T-cell (primary cell): ENCODE data around the gene ARRDC4. TPM values are rescaled to one million over a fixed set of nuclear protein-coding genes. Genes with fewer than 3 reads are reported as not detected.
A peak's percentile ranks its signal among the peaks of the same experiment; 100 is the strongest.

ENCODE experiments used
- ATAC-seq, 4 experiments: fragments of 200-7000 bp in 3 of 4; fragments of 150-1000 bp in 1 of 4; cut with Tn5 transposase; replicated peaks in 1 of 4; 1 replicate in 3 of 4; 2 replicates in 1 of 4; pipeline ENCODE4 v1.10.0; 2021; ENCODE audit warnings: moderate library complexity in 3 of 4, mild to moderate bottlenecking in 2 of 4, moderate number of reproducible peaks in 1 of 4
- CTCF ChIA-PET, 2 donors: fragments of 300-600 bp; sonication (Branson Sonifier 250); formaldehyde crosslinking; loops; one replicate each; lab custom pipeline; 2022; ENCODE audit warnings: antibody characterized with exemption in 2 of 2; lab: Charles Lee
- POLR2A ChIA-PET, 2 donors: fragments of 300-600 bp; sonication (Branson Sonifier 250); formaldehyde crosslinking; loops; one replicate each; lab custom pipeline; 2022; ENCODE audit warnings: antibody characterized with exemption in 2 of 2; lab: Charles Lee
- DNase-seq, 35 experiments: peaks; one replicate each; pipeline versions ENCODE4 v3.0.0 to v3.0.0-alpha.2; 2013 to 2023
- H3K27ac ChIP-seq: one replicate; pipeline ENCODE4 v1.5.1; 2013; ENCODE audit warnings: low read length
- H3K27me3 ChIP-seq, 2 experiments: replicated peaks in 1 of 2; 1 replicate in 1 of 2; 2 replicates in 1 of 2; pipeline versions ENCODE4 v1.6.1 to v1.7.0; 2013; ENCODE audit warnings: low read length in 1 of 2, mixed read lengths in 1 of 2; ENCODE audit not compliant: control insufficient read depth in 2 of 2, insufficient read depth in 2 of 2; ENCODE audit errors: extremely low read depth in 1 of 2
- H3K36me3 ChIP-seq, 2 donors: 1 replicate in 1 of 2; 2 replicates in 1 of 2; pipeline versions ENCODE4 v1.6.1 to v1.7.0; 2013; ENCODE audit warnings: low read length in 1 of 2; ENCODE audit not compliant: control insufficient read depth in 2 of 2, insufficient read depth in 1 of 2; ENCODE audit errors: extremely low read depth in 1 of 2
- H3K4me1 ChIP-seq, 2 experiments: 1 replicate in 1 of 2; 2 replicates in 1 of 2; pipeline versions ENCODE4 v1.6.1 to v1.7.0; 2013; ENCODE audit warnings: low read length in 2 of 2, mixed read lengths in 1 of 2; ENCODE audit not compliant: insufficient read depth in 2 of 2, control insufficient read depth in 1 of 2; ENCODE audit errors: extremely low read depth in 1 of 2
- H3K4me3 ChIP-seq, 2 donors: 1 replicate in 1 of 2; 2 replicates in 1 of 2; pipeline versions ENCODE4 v1.5.1 to v1.7.0; 2013; ENCODE audit warnings: mild to moderate bottlenecking in 2 of 2, low read length in 1 of 2, moderate library complexity in 1 of 2; ENCODE audit not compliant: control insufficient read depth in 1 of 2; ENCODE audit errors: extremely low read depth in 1 of 2
- H3K9me3 ChIP-seq: 2 replicates; pipeline ENCODE4 v1.7.0; 2013
- H3K27ac Mint-ChIP-seq, 2 donors: one replicate each; pipeline ENCODE4 v1.8.0; 2020 to 2021; ENCODE audit warnings: mild to moderate bottlenecking in 2 of 2, mixed read lengths in 2 of 2
- H3K27me3 Mint-ChIP-seq, 2 donors: one replicate each; pipeline ENCODE4 v1.8.0; 2021 to 2022; ENCODE audit warnings: mixed read lengths in 2 of 2
- H3K36me3 Mint-ChIP-seq: one replicate; pipeline ENCODE4 v1.8.0; 2021; ENCODE audit warnings: mixed read lengths
- H3K4me1 Mint-ChIP-seq, 3 donors: one replicate each; pipeline ENCODE4 v1.8.0; 2020 to 2022; ENCODE audit warnings: mixed read lengths in 3 of 3, mild to moderate bottlenecking in 1 of 3
- H3K4me3 Mint-ChIP-seq, 3 donors: one replicate each; pipeline ENCODE4 v1.8.0; 2020 to 2022; ENCODE audit warnings: mild to moderate bottlenecking in 3 of 3, mixed read lengths in 3 of 3, moderate library complexity in 3 of 3
- H3K9me3 Mint-ChIP-seq, 3 donors: one replicate each; pipeline ENCODE4 v1.8.0; 2020 to 2022; ENCODE audit warnings: mixed read lengths in 3 of 3
- WGBS: methylation state at CpG from one replicate; pipeline ENCODE4 v1.1.5; 2013; ENCODE audit warnings: missing lambda C conversion rate; ENCODE audit not compliant: insufficient coverage; 5-methylcytosine and 5-hydroxymethylcytosine counted together
- total RNA-seq, 35 experiments: library from RNA in 6 of 35; stranded (reverse) in 6 of 35; fragments of 120-200 nt in 1 of 35; gene quantifications; one replicate each; pipeline versions ENCODE4 v1.2.1 to v1.2.4 and lab custom pipeline; 2013 to 2026

The ARRDC4 gene
- total RNA-seq = 1 to 10 TPM in 4 of 5 donors, under 1 TPM in 1; 0.79 to 2.1 (median 1.7) TPM
- 1.5 TPM for total RNA-seq (2013)
- 1.2 to 16.7 (median 7.3) reads per million in 29 experiments for total RNA-seq (lab: John Stamatoyannopoulos, UW)

- H3K4me1 ChIP-seq = peaks cover 10 to 14% of the 10 kb centered on the region in 2 experiments
- CTCF ChIA-PET = no interaction called here
- H3K9me3 ChIP-seq = no peaks in the 10 kb centered on the region
- Mint-ChIP-seq H3K27ac (peak within 1 kb of the TSS; percentile 57 to 79), H3K4me1 (peaks cover 20 to 25% (median 22%) of the 10 kb centered on the region in 3 donors), H3K4me3 (peak within 1 kb of the TSS; percentile 76 to 81 (median 77)), H3K9me3 (no peaks in the 10 kb centered on the region), H3K27me3 (peaks cover 0 to 9% of the 10 kb centered on the region in 2 donors), H3K36me3 (peaks cover under 1% of the 10 kb centered on the region)
- POLR2A ChIA-PET = interaction anchor here in 1 of 2 donors (0.5 kb wide), 1 partner anchor 23 kb away, joined by 4 read pairs; no protein-coding TSS in a partner anchor
- ATAC-seq (peak; percentile 95 to 96 (median 95)), DNase-seq (peak; percentile 88 to 100 (median 98))
- peaks cover 0 to 11% of the 10 kb centered on the region in 2 experiments for H3K27me3 ChIP-seq
- H3K4me3 ChIP-seq = peak within 1 kb of the TSS; percentile 45 to 69
- no peaks in the 10 kb centered on the region for H3K36me3 ChIP-seq
- 4% methylated on average over 68 of the region's 69 CpGs for WGBS
- peak within 1 kb of the TSS; percentile 40 for H3K27ac ChIP-seq
Observed at GRCh38 chr15:97960364-97961066, at the start of gene ARRDC4. Gene ARRDC4 (plus strand): TSS chr15:97960703. CDS start chr15:97960862, 159 bp downstream.

GRCh38 chr15:97914711-97915110 lies 45.8 kb upstream of the ARRDC4 start:
- Histone ChIP-seq H3K4me3 (no peak overlapping the region), H3K9me3 (no peaks in the 10 kb centered on the region), H3K36me3 (no peaks in the 10 kb centered on the region), H3K27me3 (no peaks in the 10 kb centered on the region), H3K27ac (no peak overlapping the region), H3K4me1 (no peaks in the 10 kb centered on the region)
- no peaks in the 10 kb centered on the region for H3K9me3 Mint-ChIP-seq
- no peaks in the 10 kb centered on the region for H3K36me3 Mint-ChIP-seq
- ATAC-seq = no peak
- ChIA-PET CTCF (no interaction called here), POLR2A (no interaction called here)
- H3K27me3 Mint-ChIP-seq = peaks cover 4 to 5% of the 10 kb centered on the region in 2 donors
- no peaks in the 10 kb centered on the region for H3K4me1 Mint-ChIP-seq
- DNase-seq = no peak
- no CpG with 5 or more reads among the region's 6 CpGs for WGBS
- H3K4me3 Mint-ChIP-seq = no peak overlapping the region
- no peak overlapping the region for H3K27ac Mint-ChIP-seq

- no peak overlapping the region for H3K4me3 ChIP-seq
- H3K27me3 ChIP-seq = no peaks in the 10 kb centered on the region
- ChIA-PET CTCF (no interaction called here), POLR2A (no interaction called here)
- peaks cover 4 to 5% of the 10 kb centered on the region in 2 donors for H3K27me3 Mint-ChIP-seq
- no peak overlapping the region for H3K27ac Mint-ChIP-seq
- 25% methylated on average over 1 of the region's 5 CpGs for WGBS
- no peaks in the 10 kb centered on the region for H3K9me3 ChIP-seq
- H3K36me3 ChIP-seq = no peaks in the 10 kb centered on the region
- no peak overlapping the region for H3K4me3 Mint-ChIP-seq
- H3K27ac ChIP-seq = no peak overlapping the region
- DNase-seq = no peak
- no peak for ATAC-seq
- H3K9me3 Mint-ChIP-seq = no peaks in the 10 kb centered on the region
- no peaks in the 10 kb centered on the region for H3K4me1 ChIP-seq
- H3K36me3 Mint-ChIP-seq = no peaks in the 10 kb centered on the region
- no peaks in the 10 kb centered on the region for H3K4me1 Mint-ChIP-seq
Observed at GRCh38 chr15:97915261-97915660, 45.2 kb upstream of the ARRDC4 start.

GRCh38 chr15:97921296-97921865 lies 39.1 kb upstream of the ARRDC4 start:
- Histone ChIP-seq H3K27me3 (no peaks in the 10 kb centered on the region), H3K36me3 (no peaks in the 10 kb centered on the region), H3K27ac (no peak overlapping the region), H3K4me3 (no peak overlapping the region), H3K9me3 (no peaks in the 10 kb centered on the region), H3K4me1 (no peaks in the 10 kb centered on the region)
- POLR2A ChIA-PET = no interaction called here
- H3K4me3 Mint-ChIP-seq = no peak overlapping the region
- H3K9me3 Mint-ChIP-seq = peaks cover 0 to 16% (median 10%) of the 10 kb centered on the region in 3 donors
- no peaks in the 10 kb centered on the region for H3K36me3 Mint-ChIP-seq
- H3K27me3 Mint-ChIP-seq = no peaks in the 10 kb centered on the region
- no peak overlapping the region for H3K27ac Mint-ChIP-seq
- no peak for ATAC-seq
- no CpG with 5 or more reads among the region's 4 CpGs for WGBS
- H3K4me1 Mint-ChIP-seq = no peaks in the 10 kb centered on the region
- CTCF ChIA-PET = no interaction called here
- no peak for DNase-seq

GRCh38 chr15:97929456-97930229 lies 30.9 kb upstream of the ARRDC4 start:
- no peak overlapping the region for H3K27ac ChIP-seq
- no peaks in the 10 kb centered on the region for H3K36me3 ChIP-seq
- no peak overlapping the region for H3K4me3 ChIP-seq
- ATAC-seq = no peak
- Mint-ChIP-seq H3K36me3 (no peaks in the 10 kb centered on the region), H3K9me3 (peaks cover 0 to 20% (median 11%) of the 10 kb centered on the region in 3 donors), H3K27ac (no peak overlapping the region), H3K27me3 (peaks cover 2 to 7% of the 10 kb centered on the region in 2 donors), H3K4me3 (no peak overlapping the region), H3K4me1 (no peaks in the 10 kb centered on the region)
- 100% methylated on average over 2 of the region's 6 CpGs for WGBS
- no peaks in the 10 kb centered on the region for H3K4me1 ChIP-seq
- ChIA-PET POLR2A (no interaction called here), CTCF (no interaction called here)
- DNase-seq = no peak
- no peaks in the 10 kb centered on the region for H3K27me3 ChIP-seq
- no peaks in the 10 kb centered on the region for H3K9me3 ChIP-seq

GRCh38 chr15:97930230-97930629 lies 30.3 kb upstream of the ARRDC4 start:
- Mint-ChIP-seq H3K4me3 (no peak overlapping the region), H3K36me3 (no peaks in the 10 kb centered on the region), H3K27me3 (peaks cover 2 to 7% of the 10 kb centered on the region in 2 donors), H3K4me1 (no peaks in the 10 kb centered on the region), H3K27ac (no peak overlapping the region), H3K9me3 (peaks cover 0 to 18% (median 12%) of the 10 kb centered on the region in 3 donors)
- Histone ChIP-seq H3K36me3 (no peaks in the 10 kb centered on the region), H3K9me3 (no peaks in the 10 kb centered on the region), H3K27me3 (no peaks in the 10 kb centered on the region), H3K4me3 (no peak overlapping the region), H3K27ac (no peak overlapping the region), H3K4me1 (no peaks in the 10 kb centered on the region)
- ATAC-seq = no peak
- CTCF ChIA-PET = no interaction called here
- DNase-seq = no peak
- POLR2A ChIA-PET = no interaction called here
